Liver (tissue), 9 donors: ENCODE data around the gene CORO2B. TPM values are rescaled to one million over a fixed set of nuclear protein-coding genes. Genes with fewer than 3 reads are reported as not detected.

Experiments used
- DNase-seq: peaks from one replicate; pipeline ENCODE4 v3.0.0-alpha.2; 2017; ENCODE audit warnings: low spot score
- H3K27ac ChIP-seq, 2 donors: one replicate each; pipeline ENCODE4 v1.7.0; 2013; ENCODE audit warnings: inconsistent platforms in 2 of 2, low read length in 2 of 2, control low read depth in 1 of 2, low read depth in 1 of 2, mild to moderate bottlenecking in 1 of 2
- H3K27me3 ChIP-seq, 4 donors: one replicate each; pipeline versions ENCODE4 v1.6.1 to v1.7.0; 2013; ENCODE audit warnings: low read length in 3 of 4, inconsistent platforms in 1 of 4, mild to moderate bottlenecking in 1 of 4, moderate library complexity in 1 of 4; ENCODE audit not compliant: control insufficient read depth in 4 of 4, insufficient read depth in 4 of 4
- H3K36me3 ChIP-seq, 4 donors: one replicate each; pipeline versions ENCODE4 v1.6.1 to v1.7.0; 2013; ENCODE audit warnings: low read length in 3 of 4, mild to moderate bottlenecking in 3 of 4, low read depth in 1 of 4, moderate library complexity in 1 of 4; ENCODE audit not compliant: control insufficient read depth in 4 of 4, insufficient read depth in 3 of 4
- H3K4me1 ChIP-seq, 4 donors: one replicate each; pipeline versions ENCODE4 v1.6.1 to v1.7.0; 2013; ENCODE audit warnings: low read length in 3 of 4, mild to moderate bottlenecking in 3 of 4, moderate library complexity in 1 of 4; ENCODE audit not compliant: control insufficient read depth in 4 of 4, insufficient read depth in 4 of 4
- H3K4me3 ChIP-seq, 3 donors: one replicate each; pipeline versions ENCODE4 v1.6.1 to v1.7.0; 2013; ENCODE audit warnings: low read length in 3 of 3, control low read depth in 1 of 3, low read depth in 1 of 3, mild to moderate bottlenecking in 1 of 3
- H3K9ac ChIP-seq, 2 donors: one replicate each; pipeline ENCODE4 v1.7.0; 2013; ENCODE audit warnings: low read length in 2 of 2, mild to moderate bottlenecking in 2 of 2, moderate library complexity in 2 of 2, control low read depth in 1 of 2, low read depth in 1 of 2
- H3K9me3 ChIP-seq, 4 donors: one replicate each; pipeline versions ENCODE4 v1.6.1 to v1.7.0; 2013; ENCODE audit warnings: low read length in 3 of 4; ENCODE audit not compliant: control insufficient read depth in 4 of 4
- CTCF ChIP-seq: fragments of 150-350 bp; IDR thresholded peaks from 2 replicates; pipeline ENCODE4 v1.5.1; 2017; ENCODE audit warnings: improper control_type of control experiment, low read depth, low read length; ENCODE audit not compliant: missing input control
- FOXA1 ChIP-seq: IDR thresholded peaks from 2 replicates; pipeline ENCODE4 v1.6.1; 2016; ENCODE audit warnings: antibody characterized with exemption
- FOXA2 ChIP-seq: IDR thresholded peaks from 2 replicates; pipeline ENCODE4 v1.6.1; 2016; ENCODE audit warnings: antibody characterized with exemption
- GABPA ChIP-seq, 2 donors: IDR thresholded peaks in 1 of 2; conservative IDR thresholded peaks in 1 of 2; 2 replicates each; pipeline ENCODE4 v1.6.1; 2016; ENCODE audit warnings: antibody characterized with exemption in 2 of 2, mild to moderate bottlenecking in 1 of 2, moderate library complexity in 1 of 2
- HNF4A ChIP-seq, 2 donors: conservative IDR thresholded peaks; 2 replicates each; pipeline ENCODE4 v1.6.1; 2016; ENCODE audit warnings: antibody characterized with exemption in 2 of 2, mild to moderate bottlenecking in 2 of 2
- HNF4G ChIP-seq: IDR thresholded peaks from 2 replicates; pipeline ENCODE4 v1.6.1; 2016; ENCODE audit warnings: antibody characterized with exemption
- RAD21 ChIP-seq, 2 donors: IDR thresholded peaks; 2 replicates each; pipeline ENCODE4 v1.6.1; 2016; ENCODE audit warnings: antibody characterized with exemption in 2 of 2, mild to moderate bottlenecking in 2 of 2
- SP1 ChIP-seq: IDR thresholded peaks from 2 replicates; pipeline ENCODE4 v1.6.1; 2018; ENCODE audit warnings: antibody characterized with exemption, mild to moderate bottlenecking
- TAF1 ChIP-seq: conservative IDR thresholded peaks from 2 replicates; pipeline ENCODE4 v1.6.1; 2016; ENCODE audit warnings: antibody characterized with exemption, mild to moderate bottlenecking
- ZBTB33 ChIP-seq: IDR thresholded peaks from 2 replicates; pipeline ENCODE4 v1.6.1; 2016; ENCODE audit warnings: antibody characterized with exemption
- polyA plus RNA-seq, 2 donors: library from polyadenylated mRNA; stranded (reverse) in 1 of 2; unstranded in 1 of 2; fragments of 200-250 nt in 1 of 2; fragments of >200 nt in 1 of 2; fragmentation: Nextera tagmentation in 1 of 2; extraction: Ambion mirVana in 1 of 2; gene quantifications; one replicate each; pipeline versions ENCODE4 v1.2.1 to v1.2.3, GENCODE V29; 2013 to 2015
- total RNA-seq, 2 donors: library from RNA; depleted of rRNA; stranded (reverse); fragments of >200 nt; gene quantifications; one replicate each; pipeline ENCODE4 v1.2.3, GENCODE V29; 2014
- TF ChIP-seq, protein P1 (sequence below): IDR thresholded peaks from 2 replicates; pipeline ENCODE4 v1.6.1; 2016; ENCODE audit warnings: antibody characterized with exemption
- TF ChIP-seq, protein P2 (sequence below): IDR thresholded peaks from 2 replicates; pipeline ENCODE4 v1.6.1; 2016; ENCODE audit warnings: antibody characterized with exemption
- TF ChIP-seq, protein P3 (sequence below): IDR thresholded peaks from 2 replicates; pipeline ENCODE4 v1.6.1; 2016; ENCODE audit warnings: antibody characterized with exemption, mild to moderate bottlenecking
- donor health status: healthy.
- donor health status: healthy.
- donor health status: healthy.
- donor health status: healthy.
- donor health status: healthy.

CORO2B gene
- total and polyA plus RNA-seq, 4 donors, result 0.15 to 0.65 (median 0.52) TPM

DNA sequence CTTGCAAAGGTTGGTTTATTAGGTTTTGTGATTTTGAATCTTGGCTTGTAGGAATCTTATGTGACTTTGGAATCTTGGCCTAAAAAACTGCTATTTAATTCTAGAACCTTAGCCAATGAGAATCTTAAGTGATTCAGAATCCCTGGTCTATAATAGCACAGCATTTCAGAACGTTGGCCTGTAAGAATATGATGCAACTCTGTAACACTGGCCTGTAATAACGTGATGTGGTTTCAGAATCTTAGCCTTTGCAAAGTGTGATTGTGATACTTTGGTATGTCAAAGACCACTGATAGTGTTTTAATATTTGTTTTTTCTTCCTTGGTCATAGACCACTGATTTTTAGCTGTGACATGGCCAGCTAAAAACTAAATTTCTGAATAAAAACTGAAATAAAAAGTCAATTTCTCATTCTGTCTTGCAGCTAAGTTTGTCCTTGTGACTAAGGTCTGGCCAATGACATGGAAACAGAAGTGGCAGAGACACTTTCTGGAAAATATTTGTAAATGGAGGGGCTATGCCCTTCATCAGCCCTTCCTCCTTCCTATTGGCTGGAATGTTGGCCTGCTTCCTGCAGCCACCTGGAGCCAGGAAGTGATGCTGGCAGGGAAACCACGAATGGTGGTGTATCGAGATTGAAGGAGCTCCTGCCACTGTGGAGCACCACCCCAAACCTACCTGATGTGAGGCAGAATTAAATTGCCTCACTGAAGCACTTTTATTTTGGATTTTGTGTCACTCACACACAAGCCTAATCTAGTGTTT is 42.3 kb upstream of the CORO2B start (continued):
- no peak for TF ChIP-seq ZBTB33
- no peak for TF ChIP-seq HNF4G
- TF ChIP-seq, protein P1, sequence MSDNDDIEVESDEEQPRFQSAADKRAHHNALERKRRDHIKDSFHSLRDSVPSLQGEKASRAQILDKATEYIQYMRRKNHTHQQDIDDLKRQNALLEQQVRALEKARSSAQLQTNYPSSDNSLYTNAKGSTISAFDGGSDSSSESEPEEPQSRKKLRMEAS, result no peak

DNA sequence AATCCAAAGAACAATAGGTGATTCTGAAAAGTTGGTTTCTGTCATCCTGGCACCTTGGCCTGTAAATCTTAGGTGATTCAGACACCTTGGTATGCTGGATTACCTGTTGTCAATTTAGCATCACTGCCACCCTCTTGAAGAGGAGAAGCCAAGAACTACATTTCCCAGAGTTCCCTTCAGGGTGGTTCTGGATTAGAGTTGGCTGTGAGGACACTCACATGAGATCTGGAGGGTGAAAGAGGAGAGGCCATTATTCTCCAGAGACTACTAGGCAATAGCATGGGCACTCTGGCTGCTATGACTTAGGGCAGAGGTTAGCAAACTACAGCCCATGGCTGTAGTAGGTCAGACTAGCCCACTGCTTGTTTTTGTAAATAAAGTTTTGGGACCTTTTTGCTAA is 41.7 kb upstream of the CORO2B start:
- no peaks in the 10 kb centered on the region for H3K36me3 ChIP-seq
- no peak for TF ChIP-seq CTCF
- TF ChIP-seq RAD21 (IDR thresholded peaks at IDR 0.05), result no peak
- TF ChIP-seq GABPA (IDR thresholded peaks at IDR 0.05 in 1 of 2, conservative IDR thresholded peaks at IDR 0.05 in 1 of 2), result no peak
- TF ChIP-seq ZBTB33, result no peak
- TF ChIP-seq, protein P2, sequence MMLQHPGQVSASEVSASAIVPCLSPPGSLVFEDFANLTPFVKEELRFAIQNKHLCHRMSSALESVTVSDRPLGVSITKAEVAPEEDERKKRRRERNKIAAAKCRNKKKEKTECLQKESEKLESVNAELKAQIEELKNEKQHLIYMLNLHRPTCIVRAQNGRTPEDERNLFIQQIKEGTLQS, result no peak
- no peak for TF ChIP-seq FOXA1
- no peak for TF ChIP-seq SP1
- TF ChIP-seq HNF4A (conservative IDR thresholded peaks at IDR 0.05), result no peak
- TF ChIP-seq, protein P1, result no peak
- no peak for TF ChIP-seq TAF1
- TF ChIP-seq HNF4G, result no peak
- TF ChIP-seq, protein P3, sequence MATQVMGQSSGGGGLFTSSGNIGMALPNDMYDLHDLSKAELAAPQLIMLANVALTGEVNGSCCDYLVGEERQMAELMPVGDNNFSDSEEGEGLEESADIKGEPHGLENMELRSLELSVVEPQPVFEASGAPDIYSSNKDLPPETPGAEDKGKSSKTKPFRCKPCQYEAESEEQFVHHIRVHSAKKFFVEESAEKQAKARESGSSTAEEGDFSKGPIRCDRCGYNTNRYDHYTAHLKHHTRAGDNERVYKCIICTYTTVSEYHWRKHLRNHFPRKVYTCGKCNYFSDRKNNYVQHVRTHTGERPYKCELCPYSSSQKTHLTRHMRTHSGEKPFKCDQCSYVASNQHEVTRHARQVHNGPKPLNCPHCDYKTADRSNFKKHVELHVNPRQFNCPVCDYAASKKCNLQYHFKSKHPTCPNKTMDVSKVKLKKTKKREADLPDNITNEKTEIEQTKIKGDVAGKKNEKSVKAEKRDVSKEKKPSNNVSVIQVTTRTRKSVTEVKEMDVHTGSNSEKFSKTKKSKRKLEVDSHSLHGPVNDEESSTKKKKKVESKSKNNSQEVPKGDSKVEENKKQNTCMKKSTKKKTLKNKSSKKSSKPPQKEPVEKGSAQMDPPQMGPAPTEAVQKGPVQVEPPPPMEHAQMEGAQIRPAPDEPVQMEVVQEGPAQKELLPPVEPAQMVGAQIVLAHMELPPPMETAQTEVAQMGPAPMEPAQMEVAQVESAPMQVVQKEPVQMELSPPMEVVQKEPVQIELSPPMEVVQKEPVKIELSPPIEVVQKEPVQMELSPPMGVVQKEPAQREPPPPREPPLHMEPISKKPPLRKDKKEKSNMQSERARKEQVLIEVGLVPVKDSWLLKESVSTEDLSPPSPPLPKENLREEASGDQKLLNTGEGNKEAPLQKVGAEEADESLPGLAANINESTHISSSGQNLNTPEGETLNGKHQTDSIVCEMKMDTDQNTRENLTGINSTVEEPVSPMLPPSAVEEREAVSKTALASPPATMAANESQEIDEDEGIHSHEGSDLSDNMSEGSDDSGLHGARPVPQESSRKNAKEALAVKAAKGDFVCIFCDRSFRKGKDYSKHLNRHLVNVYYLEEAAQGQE, result no peak
- TF ChIP-seq FOXA2, result no peak
- H3K27ac ChIP-seq, result no peak overlapping the region
- H3K27me3 ChIP-seq, result no peaks in the 10 kb centered on the region
- H3K9me3 ChIP-seq, result peaks cover 0 to 2% (median under 1%) of the 10 kb centered on the region in 4 donors
- no peak overlapping the region for H3K4me3 ChIP-seq
- no peak for DNase-seq
- no peak overlapping the region for H3K9ac ChIP-seq
- H3K4me1 ChIP-seq, result no peaks in the 10 kb centered on the region
